ENCODE data around the gene KY. TPM values are rescaled to one million over a fixed set of nuclear protein-coding genes. Genes with fewer than 3 reads are reported as not detected.

KY gene
- total RNA-seq, 4 donors from 2014 or later = 0.64 to 4.8 (median 3.2) TPM

- peak; percentile 63 for ATAC-seq
- TF ChIP-seq POLR2A (IDR thresholded peaks at IDR 0.05) = no peak
- Histone ChIP-seq H3K36me3 (peaks cover 0 to 9% of the 10 kb centered on the region in 2 donors), H3K4me1 (peaks cover 0 to 22% (median 0%) of the 10 kb centered on the region in 3 donors), H3K27me3 (no peaks in the 10 kb centered on the region), H3K4me3 (no peak overlapping the region), H3K9me3 (no peaks in the 10 kb centered on the region), H3K27ac (peak overlapping the region in 1 of 4 donors; percentile 39)
- WGBS, 2 donors (ENCODE audit: low coverage in 1 of 2) = 48 to 63% methylated on average over 5 to 8 of the region's 11 CpGs
Observed at GRCh38 chr3:134644731-134645514, 5.9 kb downstream of the KY start.

- Histone ChIP-seq H3K4me1 (peaks cover 0 to 12% (median 0%) of the 10 kb centered on the region in 3 donors), H3K9me3 (no peaks in the 10 kb centered on the region), H3K36me3 (peaks cover 0 to 9% of the 10 kb centered on the region in 2 donors), H3K27me3 (no peaks in the 10 kb centered on the region), H3K27ac (no peak overlapping the region), H3K4me3 (no peak overlapping the region)
- TF ChIP-seq POLR2A (IDR thresholded peaks at IDR 0.05) (no peak), EP300 (IDR thresholded peaks at IDR 0.05) (no peak), POLR2AphosphoS5 (IDR thresholded peaks at IDR 0.05) (no peak), CTCF (IDR thresholded peaks at IDR 0.05) (no peak)
- 75 to 83% methylated on average over 1 of the region's 8 CpGs for WGBS, 2 donors (ENCODE audit: low coverage in 1 of 2)
- ATAC-seq = no peak
Observed at GRCh38 chr3:134643150-134643675, 7.6 kb downstream of the KY start.

- H3K4me1 ChIP-seq = peaks cover 0 to 12% (median 0%) of the 10 kb centered on the region in 3 donors
- TF ChIP-seq CTCF (IDR thresholded peaks at IDR 0.05) (no peak), EP300 (IDR thresholded peaks at IDR 0.05) (no peak), POLR2A (IDR thresholded peaks at IDR 0.05) (no peak), POLR2AphosphoS5 (IDR thresholded peaks at IDR 0.05) (no peak)
- no peak overlapping the region for H3K4me3 ChIP-seq
- no peak for ATAC-seq
- H3K27me3 ChIP-seq = no peaks in the 10 kb centered on the region
- H3K36me3 ChIP-seq = peaks cover 0 to 5% of the 10 kb centered on the region in 2 donors
- 91 to 94% methylated on average over 2 to 4 of the region's 5 CpGs for WGBS, 2 donors (ENCODE audit: low coverage in 1 of 2)
- H3K27ac ChIP-seq = no peak overlapping the region
- H3K9me3 ChIP-seq = no peaks in the 10 kb centered on the region
Observed at GRCh38 chr3:134642445-134643149, 8.2 kb downstream of the KY start.

GRCh38 chr3:134641671-134642300 lies 9.0 kb downstream of the KY start:
- TF ChIP-seq CTCF (IDR thresholded peaks at IDR 0.05) (no peak), EP300 (IDR thresholded peaks at IDR 0.05) (no peak), POLR2A (IDR thresholded peaks at IDR 0.05) (no peak), POLR2AphosphoS5 (IDR thresholded peaks at IDR 0.05) (no peak)
- no peak overlapping the region for H3K27ac ChIP-seq
- no peaks in the 10 kb centered on the region for H3K9me3 ChIP-seq
- no peak overlapping the region for H3K4me3 ChIP-seq
- no peaks in the 10 kb centered on the region for H3K27me3 ChIP-seq
- peaks cover 0 to 12% (median 0%) of the 10 kb centered on the region in 3 donors for H3K4me1 ChIP-seq
- WGBS, 2 donors (ENCODE audit: low coverage in 1 of 2) = 79% methylated on average over 4 of the region's 4 CpGs; no CpG with 5 or more reads in 1 of the 2 donors
- ATAC-seq = no peak
- H3K36me3 ChIP-seq = peaks cover 0 to 1% of the 10 kb centered on the region in 2 donors

GRCh38 chr3:134640872-134641470 lies 9.9 kb downstream of the KY start:
- Histone ChIP-seq H3K9me3 (no peaks in the 10 kb centered on the region), H3K4me3 (no peak overlapping the region), H3K27me3 (no peaks in the 10 kb centered on the region), H3K27ac (no peak overlapping the region), H3K36me3 (no peaks in the 10 kb centered on the region), H3K4me1 (peaks cover 0 to 12% (median 0%) of the 10 kb centered on the region in 3 donors)
- ATAC-seq = no peak
- WGBS, 2 donors (ENCODE audit: low coverage in 1 of 2) = 53 to 86% methylated on average over 2 to 3 of the region's 4 CpGs
- TF ChIP-seq CTCF (IDR thresholded peaks at IDR 0.05) = peak in 1 of 4 experiments; percentile 40
- TF ChIP-seq EP300 (IDR thresholded peaks at IDR 0.05) = no peak
